HUES48 (cell line): Measurements from ENCODE around the gene MYH11.

Experiments
- H3K27ac ChIP-seq: one replicate; pipeline ENCODE4 v1.7.0; 2013; ENCODE audit warnings: low read depth, low read length, inconsistent platforms
- H3K27me3 ChIP-seq: 2 replicates; pipeline ENCODE4 v1.6.1; 2013; ENCODE audit warnings: mild to moderate bottlenecking, low read length; ENCODE audit not compliant: control insufficient read depth, insufficient read depth
- H3K36me3 ChIP-seq: 2 replicates; pipeline ENCODE4 v1.6.1; 2013; ENCODE audit warnings: low read length; ENCODE audit not compliant: control insufficient read depth, insufficient read depth
- H3K4me1 ChIP-seq: 2 replicates; pipeline ENCODE4 v1.6.1; 2013; ENCODE audit warnings: mild to moderate bottlenecking, low read length; ENCODE audit not compliant: control insufficient read depth, insufficient read depth
- H3K4me3 ChIP-seq: 2 replicates; pipeline ENCODE4 v1.5.1; 2013; ENCODE audit warnings: mild to moderate bottlenecking, low read depth, low read length
- H3K9ac ChIP-seq: 2 replicates; pipeline ENCODE4 v1.6.1; 2013; ENCODE audit warnings: mild to moderate bottlenecking, low read depth, low read length, moderate library complexity
- H3K9me3 ChIP-seq: 2 replicates; pipeline ENCODE4 v1.6.1; 2013; ENCODE audit warnings: low read length; ENCODE audit not compliant: control insufficient read depth, insufficient read depth

MYH11 gene

GRCh38 chr16:15775663-15776304, 81.0 kb downstream of the MYH11 start:
- Histone ChIP-seq H3K27me3 (no peaks in the 10 kb centered on the region), H3K27ac (no peak overlapping the region), H3K36me3 (no peaks in the 10 kb centered on the region), H3K9ac (no peak overlapping the region), H3K4me1 (no peaks in the 10 kb centered on the region; the same call in 1 of the 2 replicates), H3K9me3 (no peaks in the 10 kb centered on the region), H3K4me3 (no peak overlapping the region)

DNA sequence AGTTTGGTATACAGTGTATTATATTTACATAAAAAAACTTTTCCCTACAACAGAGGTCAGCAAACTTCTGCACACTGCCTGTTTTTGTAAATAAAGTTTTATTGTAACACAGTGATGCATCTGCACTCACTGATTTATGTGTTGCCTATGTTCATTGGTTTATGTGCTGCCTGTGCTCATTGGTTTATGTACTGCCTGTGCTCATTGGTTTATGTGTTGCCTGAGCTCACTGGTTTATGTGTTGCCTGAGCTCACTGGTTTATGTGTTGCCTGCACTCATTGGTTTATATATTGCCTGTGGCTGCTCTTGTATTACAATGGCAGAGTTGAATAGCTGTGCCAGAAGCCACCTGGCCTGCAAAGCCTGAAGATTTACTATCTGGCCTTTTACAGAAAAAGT, 81.6 kb downstream of the MYH11 start:
- Histone ChIP-seq H3K9me3 (no peaks in the 10 kb centered on the region), H3K9ac (no peak overlapping the region), H3K36me3 (no peaks in the 10 kb centered on the region), H3K27me3 (no peaks in the 10 kb centered on the region), H3K27ac (no peak overlapping the region), H3K4me3 (no peak overlapping the region), H3K4me1 (no peaks in the 10 kb centered on the region; the same call in 1 of the 2 replicates)

DNA sequence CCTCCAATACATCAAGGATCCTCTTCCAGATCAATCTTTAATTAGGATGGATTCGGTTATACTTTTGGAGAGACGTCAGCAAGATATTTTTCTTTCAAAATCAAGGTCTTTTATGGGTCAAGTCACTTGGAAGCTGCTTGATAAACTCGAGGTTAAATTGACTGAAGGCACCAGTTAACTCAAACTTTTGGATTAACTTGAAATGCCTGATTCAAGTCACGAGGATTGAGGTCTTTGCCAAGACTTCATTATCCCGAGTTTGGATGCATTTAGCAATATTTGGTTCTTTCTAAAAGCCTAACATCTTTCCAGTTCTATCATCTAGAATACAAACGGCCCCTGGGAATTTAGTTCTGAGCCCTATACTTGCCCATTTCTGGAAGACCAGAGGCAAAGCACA, 82.9 kb downstream of the MYH11 start:
- Histone ChIP-seq H3K27ac (no peak overlapping the region), H3K4me3 (no peak overlapping the region), H3K36me3 (no peaks in the 10 kb centered on the region)

GRCh38 chr16:15772579-15773293, 84.1 kb downstream of the MYH11 start:
- no peaks in the 10 kb centered on the region for H3K36me3 ChIP-seq
- no peaks in the 10 kb centered on the region for H3K9me3 ChIP-seq
- H3K27ac ChIP-seq, result no peak overlapping the region
- no peak overlapping the region for H3K9ac ChIP-seq
- H3K27me3 ChIP-seq, result no peaks in the 10 kb centered on the region
- H3K4me3 ChIP-seq, result no peak overlapping the region
- H3K4me1 ChIP-seq, result no peaks in the 10 kb centered on the region

More for the DNA sequence above, 82.9 kb downstream of the MYH11 start:
- Histone ChIP-seq H3K27me3 (no peaks in the 10 kb centered on the region), H3K4me1 (no peaks in the 10 kb centered on the region; the same call in 1 of the 2 replicates), H3K9me3 (no peaks in the 10 kb centered on the region), H3K9ac (no peak overlapping the region)

DNA sequence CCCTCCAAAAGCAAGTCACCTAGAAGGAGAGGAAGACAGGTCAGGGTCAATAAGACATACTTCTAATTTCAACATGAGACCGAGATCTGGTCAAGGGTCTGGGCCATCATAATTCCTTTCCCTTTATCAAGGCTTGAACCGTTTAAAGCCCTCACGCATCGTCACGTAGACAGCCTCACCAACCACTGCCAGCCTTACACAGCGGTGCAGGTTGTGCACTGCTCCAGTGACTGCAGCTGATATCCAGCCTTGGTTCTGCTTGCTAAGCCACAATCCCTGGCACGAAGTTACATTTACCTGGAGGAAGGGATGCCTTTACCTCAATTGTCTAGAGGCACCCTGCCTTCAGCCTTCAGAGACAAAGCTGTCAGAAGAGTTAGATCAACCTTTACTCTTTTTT, 85.1 kb downstream of the MYH11 start:
- H3K4me3 ChIP-seq, result no peak overlapping the region
- no peaks in the 10 kb centered on the region for H3K27me3 ChIP-seq
- no peak overlapping the region for H3K27ac ChIP-seq
- H3K9me3 ChIP-seq, result no peaks in the 10 kb centered on the region
- H3K36me3 ChIP-seq, result no peaks in the 10 kb centered on the region
- H3K4me1 ChIP-seq, result no peaks in the 10 kb centered on the region
- H3K9ac ChIP-seq, result no peak overlapping the region

- no peak overlapping the region for H3K9ac ChIP-seq
- H3K4me3 ChIP-seq, result no peak overlapping the region
- no peaks in the 10 kb centered on the region for H3K27me3 ChIP-seq
- no peaks in the 10 kb centered on the region for H3K4me1 ChIP-seq
- H3K9me3 ChIP-seq, result no peaks in the 10 kb centered on the region
- no peak overlapping the region for H3K27ac ChIP-seq
- no peaks in the 10 kb centered on the region for H3K36me3 ChIP-seq
These were observed 86.3 kb downstream of the MYH11 start for GRCh38 chr16:15770512-15770911.

DNA sequence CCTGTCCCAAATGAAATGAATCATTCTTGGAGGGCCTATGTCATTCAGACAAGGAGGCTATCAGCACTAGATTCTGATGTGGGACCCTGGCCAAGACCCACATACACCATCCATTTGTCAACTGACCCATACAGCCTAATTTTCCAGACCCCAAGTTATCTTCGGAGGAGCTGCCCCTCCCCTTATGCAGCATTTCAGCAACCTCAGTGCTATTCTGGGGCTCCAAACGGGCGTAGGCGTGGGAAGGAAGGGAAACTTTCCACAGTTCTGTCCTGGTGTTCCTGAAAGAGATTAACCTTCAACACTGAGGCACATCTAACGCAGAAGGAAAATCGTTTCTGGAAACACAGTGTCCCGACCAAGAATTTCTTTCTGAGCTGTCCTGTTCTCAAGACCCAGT, 86.7 kb downstream of the MYH11 start:
- Histone ChIP-seq H3K36me3 (no peaks in the 10 kb centered on the region), H3K4me3 (no peak overlapping the region), H3K27me3 (no peaks in the 10 kb centered on the region), H3K9me3 (no peaks in the 10 kb centered on the region), H3K4me1 (no peaks in the 10 kb centered on the region), H3K27ac (no peak overlapping the region), H3K9ac (no peak overlapping the region)

- no peak overlapping the region for H3K9ac ChIP-seq
- H3K4me3 ChIP-seq, result no peak overlapping the region
- no peaks in the 10 kb centered on the region for H3K27me3 ChIP-seq
- H3K9me3 ChIP-seq, result no peaks in the 10 kb centered on the region
- no peak overlapping the region for H3K27ac ChIP-seq
- H3K36me3 ChIP-seq, result no peaks in the 10 kb centered on the region
- H3K4me1 ChIP-seq, result no peaks in the 10 kb centered on the region
These were observed 87.6 kb downstream of the MYH11 start for GRCh38 chr16:15769239-15769638.

GRCh38 chr16:15768201-15768600, 88.6 kb downstream of the MYH11 start:
- no peaks in the 10 kb centered on the region for H3K27me3 ChIP-seq
- no peak overlapping the region for H3K27ac ChIP-seq
- no peaks in the 10 kb centered on the region for H3K4me1 ChIP-seq
- no peaks in the 10 kb centered on the region for H3K36me3 ChIP-seq
- no peak overlapping the region for H3K9ac ChIP-seq
- H3K4me3 ChIP-seq, result no peak overlapping the region
- no peaks in the 10 kb centered on the region for H3K9me3 ChIP-seq

DNA sequence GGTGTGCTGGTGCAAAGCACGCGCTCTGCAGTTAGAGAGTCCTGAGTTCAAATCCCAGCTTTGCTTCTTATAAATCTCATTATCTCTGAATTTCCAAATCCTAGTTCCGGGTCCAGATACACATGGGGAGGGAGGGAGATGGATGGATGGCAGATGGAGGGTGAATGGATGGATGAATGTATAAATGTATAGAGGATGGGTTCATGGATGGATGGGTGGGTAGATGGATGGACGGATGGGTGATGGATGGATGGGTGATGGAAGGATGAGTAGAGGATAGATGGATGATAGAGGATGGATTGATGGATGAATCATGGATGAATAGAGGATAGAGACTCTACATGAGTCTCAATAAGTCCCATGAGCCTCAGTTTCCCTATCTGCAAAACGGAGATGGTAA, 89.9 kb downstream of the MYH11 start:
- no peak overlapping the region for H3K27ac ChIP-seq
- no peak overlapping the region for H3K4me3 ChIP-seq
- H3K4me1 ChIP-seq, result no peaks in the 10 kb centered on the region
- no peak overlapping the region for H3K9ac ChIP-seq
- H3K36me3 ChIP-seq, result no peaks in the 10 kb centered on the region
- no peaks in the 10 kb centered on the region for H3K27me3 ChIP-seq
- H3K9me3 ChIP-seq, result no peaks in the 10 kb centered on the region

GRCh38 chr16:15765880-15766279, 90.9 kb downstream of the MYH11 start:
- no peak overlapping the region for H3K4me3 ChIP-seq
- no peaks in the 10 kb centered on the region for H3K4me1 ChIP-seq
- no peaks in the 10 kb centered on the region for H3K27me3 ChIP-seq
- H3K36me3 ChIP-seq, result no peaks in the 10 kb centered on the region
- no peaks in the 10 kb centered on the region for H3K9me3 ChIP-seq
- no peak overlapping the region for H3K9ac ChIP-seq
- H3K27ac ChIP-seq, result no peak overlapping the region
